ENCODE data around the gene SLC32A1. TPM values are rescaled to one million over a fixed set of nuclear protein-coding genes. Genes with fewer than 3 reads are reported as not detected.

SLC32A1 gene
- total and polyA plus RNA-seq, 2 of the 13 experiments (the other 11 are each of a cell fraction or from before 2014, with no cell fraction given) = not detected

DNA sequence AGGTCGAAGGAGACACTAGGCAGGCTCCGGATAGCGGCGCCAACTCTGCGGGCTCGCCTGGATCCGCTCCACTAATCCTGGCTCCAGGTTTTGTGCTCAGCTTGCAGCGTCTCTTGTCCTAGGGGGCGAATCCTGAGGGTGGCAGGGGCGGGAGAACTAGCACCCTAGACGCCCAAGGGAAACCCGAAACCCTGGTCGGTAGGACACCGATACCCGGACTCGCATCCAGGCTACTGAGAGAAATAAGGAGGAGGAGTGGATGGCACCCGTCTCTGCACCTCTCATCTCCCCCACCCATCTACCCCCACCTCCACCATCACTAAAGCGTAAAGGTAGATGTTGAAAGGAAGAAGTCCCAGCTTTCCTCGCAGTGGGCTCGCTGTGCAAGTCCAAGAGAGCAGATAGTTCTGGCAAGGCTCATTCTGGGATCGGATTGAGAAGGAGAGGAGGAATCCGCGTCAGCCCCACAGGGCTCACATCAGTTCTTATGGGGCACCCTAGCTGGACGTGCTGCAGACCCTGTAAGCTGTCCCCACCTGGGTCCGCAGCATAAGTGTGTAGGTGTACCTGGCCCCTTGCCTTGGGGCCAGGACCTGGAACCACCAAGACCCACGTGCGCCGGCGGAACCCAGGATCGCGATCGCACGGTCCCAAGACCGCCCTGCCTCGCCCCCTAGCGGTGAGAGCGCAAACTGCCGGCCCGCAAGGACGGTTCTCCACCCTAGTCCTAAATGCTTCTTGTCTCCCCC lies 6.9 kb downstream of the SLC32A1 start (continued):
- no peak for TF ChIP-seq NR2F1 (CRISPR knock-in tag; IDR thresholded peaks at IDR 0.05)
- TF ChIP-seq ZNF768 (CRISPR knock-in tag; IDR thresholded peaks at IDR 0.05) = peak; percentile 71
- TF ChIP-seq KLF12 (CRISPR knock-in tag; IDR thresholded peaks at IDR 0.05; ENCODE audit: borderline replicate concordance) = no peak
- peak; percentile 83; the same call in 1 of the 2 replicates for TF ChIP-seq ZNF607 (CRISPR knock-in tag; IDR thresholded peaks at IDR 0.05; ENCODE audit: borderline replicate concordance)
- peak; percentile 33; the same call in 1 of the 2 replicates for TF ChIP-seq SIN3A (IDR thresholded peaks at IDR 0.05; ENCODE audit: borderline replicate concordance, low read depth, low read length)
- TF ChIP-seq ONECUT2 (CRISPR knock-in tag; IDR thresholded peaks at IDR 0.05) = no peak
- TF ChIP-seq ZNF160 (CRISPR knock-in tag; IDR thresholded peaks at IDR 0.05) = peak; percentile 58; the same call in 1 of the 2 replicates
- no peak; the same call in 1 of the 2 replicates for TF ChIP-seq ZNF274 (CRISPR knock-in tag; IDR thresholded peaks at IDR 0.05)
- TF ChIP-seq POLR2G (IDR thresholded peaks at IDR 0.05; ENCODE audit: low read depth, low read length) = no peak
- TF ChIP-seq MIER3 (CRISPR knock-in tag; IDR thresholded peaks at IDR 0.05; ENCODE audit: borderline replicate concordance) = no peak; the same call in 1 of the 2 replicates
- TF ChIP-seq SRY (CRISPR knock-in tag; IDR thresholded peaks at IDR 0.05) = no peak; the same call in 1 of the 2 replicates
- no peak; the same call in 1 of the 2 replicates for TF ChIP-seq THAP8 (CRISPR knock-in tag; IDR thresholded peaks at IDR 0.05; ENCODE audit: borderline replicate concordance)
- TF ChIP-seq SSRP1 (CRISPR knock-in tag; IDR thresholded peaks at IDR 0.05) = peak; percentile 73; the same call in 1 of the 2 replicates
- no peak for TF ChIP-seq U2AF2 (IDR thresholded peaks at IDR 0.05; ENCODE audit: low read depth, low read length)
- TF ChIP-seq, protein P1, sequence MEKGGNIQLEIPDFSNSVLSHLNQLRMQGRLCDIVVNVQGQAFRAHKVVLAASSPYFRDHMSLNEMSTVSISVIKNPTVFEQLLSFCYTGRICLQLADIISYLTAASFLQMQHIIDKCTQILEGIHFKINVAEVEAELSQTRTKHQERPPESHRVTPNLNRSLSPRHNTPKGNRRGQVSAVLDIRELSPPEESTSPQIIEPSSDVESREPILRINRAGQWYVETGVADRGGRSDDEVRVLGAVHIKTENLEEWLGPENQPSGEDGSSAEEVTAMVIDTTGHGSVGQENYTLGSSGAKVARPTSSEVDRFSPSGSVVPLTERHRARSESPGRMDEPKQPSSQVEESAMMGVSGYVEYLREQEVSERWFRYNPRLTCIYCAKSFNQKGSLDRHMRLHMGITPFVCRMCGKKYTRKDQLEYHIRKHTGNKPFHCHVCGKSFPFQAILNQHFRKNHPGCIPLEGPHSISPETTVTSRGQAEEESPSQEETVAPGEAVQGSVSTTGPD (CRISPR knock-in tag; IDR thresholded peaks at IDR 0.05) = no peak
- 0 out of 2 replicates have a peak, but pooled peaks have one; percentile 33 for TF ChIP-seq ZIK1 (CRISPR knock-in tag; IDR thresholded peaks at IDR 0.05; ENCODE audit: borderline replicate concordance, low read depth)
- TF ChIP-seq SATB2 (CRISPR knock-in tag; IDR thresholded peaks at IDR 0.05) = no peak
- no peak for TF ChIP-seq NONO (IDR thresholded peaks at IDR 0.05)
- 0 out of 2 replicates have a peak, but pooled peaks have one; percentile 55 for TF ChIP-seq NONO (CRISPR knock-in tag; conservative IDR thresholded peaks at IDR 0.05)
- TF ChIP-seq MYNN (CRISPR knock-in tag; IDR thresholded peaks at IDR 0.05; ENCODE audit: low read depth) = no peak; the same call in 1 of the 2 replicates
- TF ChIP-seq ZBTB8A (CRISPR knock-in tag; IDR thresholded peaks at IDR 0.05; ENCODE audit: borderline replicate concordance, low read depth) = 0 out of 2 replicates have a peak, but pooled peaks have one; percentile 32
- TF ChIP-seq, protein P2, sequence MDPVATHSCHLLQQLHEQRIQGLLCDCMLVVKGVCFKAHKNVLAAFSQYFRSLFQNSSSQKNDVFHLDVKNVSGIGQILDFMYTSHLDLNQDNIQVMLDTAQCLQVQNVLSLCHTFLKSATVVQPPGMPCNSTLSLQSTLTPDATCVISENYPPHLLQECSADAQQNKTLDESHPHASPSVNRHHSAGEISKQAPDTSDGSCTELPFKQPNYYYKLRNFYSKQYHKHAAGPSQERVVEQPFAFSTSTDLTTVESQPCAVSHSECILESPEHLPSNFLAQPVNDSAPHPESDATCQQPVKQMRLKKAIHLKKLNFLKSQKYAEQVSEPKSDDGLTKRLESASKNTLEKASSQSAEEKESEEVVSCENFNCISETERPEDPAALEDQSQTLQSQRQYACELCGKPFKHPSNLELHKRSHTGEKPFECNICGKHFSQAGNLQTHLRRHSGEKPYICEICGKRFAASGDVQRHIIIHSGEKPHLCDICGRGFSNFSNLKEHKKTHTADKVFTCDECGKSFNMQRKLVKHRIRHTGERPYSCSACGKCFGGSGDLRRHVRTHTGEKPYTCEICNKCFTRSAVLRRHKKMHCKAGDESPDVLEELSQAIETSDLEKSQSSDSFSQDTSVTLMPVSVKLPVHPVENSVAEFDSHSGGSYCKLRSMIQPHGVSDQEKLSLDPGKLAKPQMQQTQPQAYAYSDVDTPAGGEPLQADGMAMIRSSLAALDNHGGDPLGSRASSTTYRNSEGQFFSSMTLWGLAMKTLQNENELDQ (CRISPR knock-in tag; IDR thresholded peaks at IDR 0.05; ENCODE audit: borderline replicate concordance) = no peak
- no peak for TF ChIP-seq FOXA1 (IDR thresholded peaks at IDR 0.05)
- TF ChIP-seq FOXA1 (CRISPR knock-in tag; IDR thresholded peaks at IDR 0.05) = 0 out of 2 replicates have a peak, but pooled peaks have one; percentile 4
- TF ChIP-seq ZNF12 (CRISPR knock-in tag; IDR thresholded peaks at IDR 0.05) = no peak
- TF ChIP-seq ZNF644 (CRISPR knock-in tag; IDR thresholded peaks at IDR 0.05; ENCODE audit: low read depth) = no peak
- no peak for TF ChIP-seq ZNF234 (CRISPR knock-in tag; conservative IDR thresholded peaks at IDR 0.05)
